HG02981 (cell line): ENCODE data around the gene CTNNA2.

Experiments used
- ATAC-seq: cut with Tn5 transposase; IDR thresholded peaks from one replicate; pipeline ENCODE4 v1.9.1; 2021; ENCODE audit warnings: mild to moderate bottlenecking, moderate library complexity; ENCODE audit not compliant: unreplicated experiment

Gene CTNNA2

DNA sequence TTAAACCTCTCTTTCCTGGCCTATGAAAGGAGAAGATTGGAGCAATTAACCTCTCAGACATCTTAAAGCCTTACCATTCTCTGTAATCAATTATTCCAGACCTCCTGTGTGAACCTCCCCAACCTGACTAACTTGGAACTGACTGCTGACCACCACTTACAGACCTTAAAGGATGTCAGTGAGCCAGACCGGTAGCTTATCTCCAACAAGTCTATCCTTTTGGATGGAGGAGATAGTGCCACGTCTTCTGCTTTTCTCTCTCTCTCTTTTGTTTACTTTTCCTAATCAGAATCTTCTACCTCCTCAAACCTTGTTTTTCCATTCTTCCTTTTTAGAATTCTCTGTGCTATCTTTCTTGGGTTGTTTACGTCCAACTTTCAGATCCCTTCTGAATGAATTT lies 734.5 kb downstream of the CTNNA2 start:
- no peak for ATAC-seq

DNA sequence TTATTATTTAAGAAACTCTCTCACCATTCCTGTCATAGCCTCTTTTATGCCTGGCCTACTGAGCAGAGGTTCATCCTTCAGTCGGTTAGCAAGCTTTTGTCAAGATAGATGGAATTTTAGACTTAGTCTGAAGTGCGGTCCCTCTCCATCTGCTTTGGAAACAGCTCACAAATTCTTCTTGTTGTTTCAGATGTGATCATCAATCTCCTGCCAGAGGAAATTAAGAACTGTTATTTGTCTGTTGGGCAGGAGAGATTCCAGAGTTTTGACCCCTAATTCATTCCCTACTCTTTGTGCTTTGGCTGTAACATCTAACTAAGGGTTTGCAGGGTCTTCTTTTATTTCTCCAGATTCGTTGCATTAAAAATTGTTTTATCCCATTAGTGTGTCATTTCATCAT lies 735.3 kb downstream of the CTNNA2 start:
- ATAC-seq = no peak

DNA sequence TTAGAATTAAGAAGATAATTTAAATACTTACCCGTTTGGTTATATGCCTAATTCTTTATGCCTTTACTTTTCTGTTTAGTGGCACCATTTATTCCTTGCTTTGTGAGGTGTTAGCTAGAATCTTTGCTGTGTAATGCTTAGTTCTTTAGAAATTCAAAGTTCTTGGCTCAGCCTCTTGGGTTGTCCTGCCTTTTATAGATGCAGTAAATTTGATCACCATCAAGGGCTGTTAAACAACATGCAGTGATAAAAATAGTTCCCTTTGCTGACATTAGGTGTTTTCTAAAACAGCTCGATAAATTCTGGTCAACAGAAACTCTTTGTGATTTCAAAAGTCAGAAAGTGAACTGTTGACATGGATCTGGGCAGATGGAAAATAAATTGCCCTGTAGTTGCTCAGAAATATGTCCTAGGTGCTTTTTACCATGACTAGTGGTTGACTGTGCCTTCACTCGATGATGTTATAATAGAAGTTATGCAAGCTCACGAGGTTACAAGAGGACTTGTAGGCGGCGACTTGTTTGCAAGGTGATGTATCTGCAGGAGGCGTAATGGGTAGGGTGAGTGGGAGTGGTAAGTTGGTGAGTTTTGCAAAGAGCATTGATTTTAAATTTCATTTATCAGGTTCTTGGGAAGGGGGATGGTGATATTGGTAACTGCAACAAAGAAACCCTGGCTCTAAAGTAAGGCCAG lies 739.6 kb downstream of the CTNNA2 start:
- ATAC-seq = no peak

DNA sequence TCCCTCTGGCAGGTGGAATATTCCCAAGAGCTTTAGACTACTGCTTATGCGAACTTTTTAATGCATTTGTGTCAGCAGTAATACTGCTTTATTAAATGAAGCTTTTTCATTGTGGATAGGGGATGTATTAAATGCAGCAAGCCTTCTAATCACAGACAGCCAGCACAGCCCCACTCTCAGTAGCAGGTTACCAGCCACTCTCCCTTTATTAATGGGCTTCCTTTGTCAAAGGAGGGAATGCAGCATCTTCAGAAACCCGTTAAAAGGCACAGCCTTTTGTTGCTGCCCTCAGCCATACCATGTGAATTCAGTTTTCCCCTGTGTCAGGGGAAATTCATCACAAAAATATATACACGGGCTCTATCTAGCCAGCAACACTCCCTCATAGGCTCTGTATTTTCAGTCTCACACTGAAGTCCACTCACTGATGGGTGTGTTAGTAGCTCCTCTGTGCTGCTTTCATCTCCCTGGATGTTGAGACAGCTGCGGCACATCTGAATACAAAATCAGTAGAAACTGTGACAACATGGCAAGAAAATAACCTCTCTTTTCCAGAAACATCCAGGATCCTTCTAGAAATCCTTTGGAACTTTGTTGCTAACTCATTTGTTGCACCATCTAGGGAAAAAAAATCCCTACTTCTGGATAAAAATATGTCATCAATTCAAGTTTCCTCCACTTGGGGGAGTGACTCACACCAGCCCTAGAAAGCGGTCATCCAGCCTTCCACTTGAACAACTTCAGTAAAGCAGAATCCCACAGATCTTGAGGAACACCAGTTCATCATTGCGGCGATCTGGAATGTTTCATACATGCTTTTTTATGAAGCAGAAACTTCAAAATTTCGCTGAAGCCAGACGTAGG lies 743.3 kb downstream of the CTNNA2 start:
- no peak for ATAC-seq

DNA sequence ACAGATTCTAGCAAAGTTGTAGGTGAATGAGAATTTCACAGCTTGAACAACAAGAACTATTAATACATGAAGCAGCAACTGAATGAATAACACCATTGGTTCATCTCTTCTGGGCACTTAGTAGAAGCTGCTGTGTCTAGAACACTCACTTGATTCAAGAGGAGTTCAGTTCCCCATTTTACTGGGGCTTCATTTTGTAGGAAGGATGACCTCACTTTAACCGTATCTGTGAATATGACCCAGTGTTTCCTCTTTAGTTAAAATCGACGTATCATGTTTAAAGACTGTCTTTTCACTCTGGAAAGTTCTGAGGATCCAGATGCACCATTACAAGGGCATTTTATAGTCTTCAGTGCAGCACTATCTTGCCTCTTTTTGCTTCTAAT lies 743.9 kb downstream of the CTNNA2 start:
- ATAC-seq = no peak

DNA sequence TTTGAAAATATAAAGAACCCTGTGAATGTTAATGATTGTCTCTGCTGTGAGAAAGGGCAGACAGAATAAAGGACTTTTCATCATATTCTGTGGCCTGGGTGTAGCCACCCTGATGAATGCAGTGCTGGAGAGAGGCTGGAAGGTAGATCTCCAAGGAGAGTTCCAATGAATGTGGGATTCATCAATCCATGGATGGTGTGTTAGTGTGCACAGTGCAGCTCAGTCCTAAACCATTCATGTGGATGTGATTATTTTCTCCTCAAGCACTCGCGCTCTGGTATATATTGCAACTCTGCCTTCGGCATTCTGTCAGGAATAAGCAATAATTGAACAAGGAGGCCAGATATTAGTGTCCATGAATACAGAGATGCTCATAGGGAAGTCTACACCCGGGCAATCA lies 744.6 kb downstream of the CTNNA2 start:
- no peak for ATAC-seq

DNA sequence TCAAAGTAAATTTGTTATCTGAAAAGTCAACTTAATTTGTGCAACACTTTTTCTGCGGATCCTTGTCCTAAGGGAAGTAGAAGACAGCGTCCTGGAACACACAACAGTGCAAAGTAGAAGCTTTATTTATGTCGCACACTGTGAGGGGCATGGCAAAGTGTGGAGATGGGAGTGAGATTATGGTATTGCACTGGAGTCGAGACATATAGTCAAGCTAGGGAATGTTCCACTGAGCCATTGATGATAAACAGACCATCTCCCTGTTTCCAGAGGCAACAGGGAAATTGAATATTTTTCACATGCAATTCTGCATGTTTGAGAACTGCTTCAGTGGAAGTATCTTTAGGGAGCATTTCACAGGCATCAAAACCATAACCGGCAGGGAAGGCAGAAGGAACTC lies 745.5 kb downstream of the CTNNA2 start:
- no peak for ATAC-seq

DNA sequence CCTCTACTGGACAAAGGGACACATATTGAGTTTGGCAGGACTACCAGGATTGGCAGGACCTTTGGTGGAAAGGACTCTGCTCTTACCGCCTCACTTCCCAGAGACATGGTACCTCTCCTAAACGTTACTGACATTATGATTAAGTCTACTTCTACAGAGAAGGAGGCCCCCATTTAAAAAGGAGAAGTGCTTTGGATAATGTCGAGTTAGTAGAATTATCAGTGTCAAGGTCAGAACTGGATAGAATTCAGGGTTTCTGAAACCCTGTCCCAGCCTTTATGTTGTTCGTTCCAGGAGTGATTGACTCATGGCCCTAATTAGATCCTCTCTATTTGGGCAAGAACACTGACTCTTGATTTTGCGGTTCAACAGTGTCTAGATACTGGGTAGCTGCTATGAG lies 745.9 kb downstream of the CTNNA2 start:
- ATAC-seq = no peak

DNA sequence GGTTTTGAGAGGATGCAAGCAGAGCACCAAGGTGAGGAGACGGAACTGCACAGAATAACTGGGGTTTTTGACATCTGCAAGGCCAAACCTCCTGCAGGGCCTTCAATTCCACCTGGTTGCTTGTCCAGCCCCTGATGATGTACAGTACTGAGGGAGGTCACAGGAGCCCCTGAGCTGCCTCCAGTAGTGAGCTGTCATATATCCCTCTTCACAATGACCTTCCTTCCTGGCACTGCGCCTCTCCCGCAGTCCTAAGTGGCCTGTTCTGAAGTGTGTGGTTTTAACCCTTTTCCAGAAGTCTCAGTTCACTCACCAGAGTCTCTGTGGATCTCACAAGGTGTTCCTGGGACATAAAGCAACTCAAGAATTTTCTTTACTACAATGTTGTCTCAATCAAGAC lies 746.4 kb downstream of the CTNNA2 start:
- ATAC-seq = no peak

DNA sequence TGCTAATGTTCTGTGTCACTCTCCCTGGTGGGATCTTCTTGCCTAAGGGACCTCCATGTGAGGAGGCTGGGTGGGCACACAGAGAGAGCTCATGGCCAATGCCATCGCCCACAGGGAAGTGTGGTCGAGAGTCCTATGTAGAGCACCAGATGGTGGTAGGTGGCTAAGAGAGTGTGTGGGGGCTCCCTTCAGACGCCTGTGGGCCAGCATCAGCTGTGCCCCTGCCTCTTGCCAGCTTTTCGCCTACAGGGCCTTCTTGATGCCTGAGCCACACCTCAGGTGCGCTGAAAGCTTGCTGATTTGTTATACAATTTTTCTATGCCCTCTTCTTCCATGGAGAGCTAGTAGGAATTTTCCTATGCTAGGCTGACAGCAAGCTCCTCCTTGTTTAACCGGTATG lies 753.4 kb downstream of the CTNNA2 start:
- ATAC-seq = no peak

DNA sequence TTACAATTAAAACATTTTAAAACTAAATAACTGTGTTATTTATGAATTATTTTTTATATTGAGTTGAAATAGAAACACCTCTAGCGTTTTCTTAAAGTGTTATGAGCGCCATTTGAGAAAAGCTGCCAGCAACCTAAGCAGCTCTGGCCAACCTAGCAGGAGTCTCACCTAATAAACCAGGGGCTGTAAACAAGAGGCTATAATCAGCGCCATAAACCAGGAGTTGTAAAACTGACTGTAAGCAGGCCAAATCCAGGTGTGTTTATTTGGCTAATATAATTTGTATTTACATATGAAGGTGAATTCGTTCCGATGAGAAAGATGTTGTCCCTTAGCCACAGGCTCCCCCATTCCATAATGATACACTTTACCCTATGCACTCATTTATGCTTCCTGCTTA lies 757.0 kb downstream of the CTNNA2 start:
- ATAC-seq = no peak

DNA sequence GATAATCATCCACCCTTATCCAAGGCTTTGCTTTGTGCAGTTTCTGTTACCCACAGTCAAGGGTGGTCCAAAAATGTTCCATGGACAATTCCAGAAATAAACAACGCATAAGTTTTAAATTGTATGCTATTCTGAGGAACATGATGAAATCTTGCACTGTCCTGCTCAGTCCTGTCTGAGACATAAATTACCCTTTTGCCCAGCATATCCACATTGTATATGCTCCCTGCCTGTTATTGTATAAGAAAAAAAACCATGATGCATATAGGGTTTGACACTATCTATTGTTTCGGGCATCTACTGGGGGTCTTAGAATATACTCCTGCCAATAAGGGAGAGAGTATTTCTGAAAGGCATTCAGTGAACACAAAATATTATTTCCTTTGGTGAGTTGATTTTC lies 767.7 kb downstream of the CTNNA2 start:
- ATAC-seq = no peak

DNA sequence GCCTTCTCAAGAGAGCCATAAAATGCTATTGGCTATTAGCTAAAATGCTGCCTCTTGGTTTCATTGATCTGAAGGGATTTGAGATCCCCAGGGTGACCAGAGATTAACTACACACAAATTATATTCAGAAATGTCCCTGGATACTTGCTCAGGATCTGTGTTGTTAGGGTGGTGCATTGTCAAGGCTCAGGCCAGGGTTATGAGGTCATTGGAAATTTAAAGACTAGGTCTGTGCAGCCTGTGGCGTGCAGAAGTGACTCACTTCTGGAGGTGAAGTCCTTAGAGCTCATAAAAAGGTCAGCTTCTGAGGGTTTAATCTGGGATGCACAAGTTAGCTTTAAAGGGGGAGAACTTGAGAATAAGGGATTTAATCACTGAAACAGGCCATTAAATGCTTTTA lies 768.2 kb downstream of the CTNNA2 start:
- ATAC-seq = no peak

DNA sequence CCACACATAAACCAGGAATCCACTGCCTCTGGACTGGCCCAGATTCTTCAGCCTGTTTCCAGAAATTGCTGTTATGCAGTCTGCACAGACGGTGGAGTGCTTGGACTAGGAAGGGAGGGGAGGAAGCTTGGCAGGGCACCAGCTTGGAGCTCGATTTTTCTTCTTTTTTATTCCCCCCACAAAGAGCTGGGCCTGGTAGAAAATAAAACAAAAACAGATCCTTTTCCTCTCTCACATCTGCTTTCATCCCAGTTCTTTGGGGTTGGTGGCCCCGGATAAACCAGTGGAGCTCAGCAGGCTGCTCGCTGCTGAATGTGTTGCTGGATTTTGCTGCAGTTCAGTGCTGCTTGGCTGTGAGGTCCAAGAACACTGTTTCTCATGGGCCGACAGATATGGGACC lies 775.7 kb downstream of the CTNNA2 start:
- ATAC-seq = no peak

DNA sequence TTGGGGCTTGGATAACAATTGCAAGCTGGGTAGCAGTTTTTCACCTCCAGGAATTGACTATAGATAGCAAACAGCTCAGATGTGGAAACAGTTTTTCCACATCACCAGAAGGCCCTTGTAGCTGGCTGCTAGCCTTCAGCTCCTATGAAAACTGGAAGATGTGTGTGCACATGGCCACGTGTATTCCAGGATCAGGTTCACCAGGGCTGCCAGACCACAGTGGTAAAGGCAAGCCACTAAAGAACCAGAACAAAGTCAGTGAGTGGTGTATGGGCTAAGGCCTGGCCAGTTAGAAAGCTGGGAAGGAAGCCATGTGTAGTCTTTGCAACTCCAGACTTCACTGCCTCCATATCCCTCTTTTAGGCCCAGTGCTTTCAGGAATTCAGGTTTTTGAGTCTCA lies 778.8 kb downstream of the CTNNA2 start:
- ATAC-seq = no peak

DNA sequence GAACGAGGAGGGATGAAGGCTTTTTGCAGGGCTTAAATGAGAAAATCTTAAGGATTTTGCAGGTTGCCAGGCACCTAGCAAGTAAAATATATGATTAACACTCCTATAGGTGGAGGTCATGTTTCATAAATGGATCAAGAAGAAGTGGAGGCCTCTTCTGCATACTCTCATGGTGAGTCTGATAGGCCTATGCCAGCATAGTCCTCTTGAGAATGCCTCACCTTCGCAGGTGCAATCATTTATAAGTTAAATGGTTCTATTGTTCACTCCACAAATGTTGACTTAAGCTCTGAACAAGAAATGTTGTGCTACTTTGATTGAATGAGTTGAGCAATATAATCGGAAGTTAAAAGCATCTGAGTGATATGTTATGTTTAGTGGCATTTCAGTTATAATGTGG lies 779.6 kb downstream of the CTNNA2 start:
- ATAC-seq = no peak

DNA sequence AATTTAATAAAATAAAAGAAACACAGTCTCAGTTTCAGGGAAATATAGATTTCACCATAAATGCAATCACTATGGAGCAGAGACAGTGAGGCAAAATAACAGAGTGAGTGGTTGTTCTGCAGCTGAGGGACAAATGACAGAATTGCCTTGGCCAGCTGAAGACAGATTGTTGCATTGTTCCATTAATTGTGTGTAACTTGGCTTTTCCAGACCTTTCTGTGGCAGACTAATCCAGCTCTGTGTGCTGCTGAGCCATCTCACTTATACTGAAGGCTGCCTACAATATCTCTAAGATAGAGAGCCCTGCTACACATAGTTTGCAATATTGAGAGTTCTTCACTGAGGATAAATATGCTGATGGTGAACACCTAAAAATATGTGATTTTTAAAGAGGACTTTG lies 780.2 kb downstream of the CTNNA2 start:
- no peak for ATAC-seq

DNA sequence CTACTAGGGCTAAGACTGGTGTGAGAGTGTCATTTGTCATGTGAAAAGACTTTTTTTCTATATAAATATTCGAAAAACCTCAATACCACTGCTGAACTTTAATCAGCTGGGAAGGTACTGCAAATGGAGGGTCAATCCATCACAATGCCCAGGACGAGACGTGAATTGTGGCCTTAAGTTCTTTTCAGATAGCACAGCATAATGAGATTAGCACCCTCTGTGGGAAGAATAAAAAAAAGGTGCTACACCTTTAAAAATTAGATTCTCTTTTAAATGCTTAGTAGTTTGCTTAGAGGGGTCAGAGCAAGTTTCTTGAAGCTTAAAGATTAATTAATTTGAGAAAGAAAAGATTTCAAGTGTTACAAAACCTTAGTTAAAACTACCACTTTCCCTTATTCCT lies 786.1 kb downstream of the CTNNA2 start:
- ATAC-seq = no peak

DNA sequence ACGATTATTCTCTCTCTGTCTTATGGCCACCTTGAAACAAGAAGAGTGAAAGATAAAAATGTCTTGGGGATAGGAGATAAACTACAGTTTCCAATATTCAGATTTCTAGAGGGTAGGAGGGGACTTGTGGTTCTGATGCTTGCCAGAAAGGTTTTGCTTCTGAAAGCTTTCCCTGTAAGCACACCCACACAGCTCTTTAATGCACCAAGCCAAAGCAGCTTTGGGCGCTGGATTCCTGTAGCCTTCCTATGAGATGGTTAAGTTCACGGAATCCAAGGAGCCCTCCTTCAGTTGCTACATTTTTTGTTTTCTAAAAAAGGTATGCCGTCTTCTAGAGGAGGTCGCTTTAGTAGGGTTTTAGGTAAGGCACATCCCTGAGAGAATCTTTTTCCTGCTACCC lies 786.8 kb downstream of the CTNNA2 start:
- ATAC-seq = no peak

DNA sequence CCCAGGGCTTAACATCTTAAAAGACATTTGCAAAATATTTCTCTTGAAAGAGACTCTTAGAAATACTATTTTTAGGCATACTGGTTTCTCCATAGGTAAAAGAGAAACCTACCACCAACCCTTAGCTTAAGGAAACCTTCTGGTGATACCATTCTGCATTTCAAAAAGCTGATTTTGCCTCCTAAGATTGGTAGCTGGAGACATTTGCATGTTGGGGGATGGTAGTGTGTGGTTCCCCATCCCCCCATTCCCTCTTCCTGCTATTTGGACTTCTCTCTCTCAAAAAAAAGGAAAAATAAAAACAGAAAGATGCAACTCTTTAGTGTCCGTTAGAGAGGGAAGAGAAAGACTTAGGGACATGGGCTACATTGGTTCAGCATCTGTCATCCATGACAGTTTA lies 787.5 kb downstream of the CTNNA2 start:
- ATAC-seq = no peak

DNA sequence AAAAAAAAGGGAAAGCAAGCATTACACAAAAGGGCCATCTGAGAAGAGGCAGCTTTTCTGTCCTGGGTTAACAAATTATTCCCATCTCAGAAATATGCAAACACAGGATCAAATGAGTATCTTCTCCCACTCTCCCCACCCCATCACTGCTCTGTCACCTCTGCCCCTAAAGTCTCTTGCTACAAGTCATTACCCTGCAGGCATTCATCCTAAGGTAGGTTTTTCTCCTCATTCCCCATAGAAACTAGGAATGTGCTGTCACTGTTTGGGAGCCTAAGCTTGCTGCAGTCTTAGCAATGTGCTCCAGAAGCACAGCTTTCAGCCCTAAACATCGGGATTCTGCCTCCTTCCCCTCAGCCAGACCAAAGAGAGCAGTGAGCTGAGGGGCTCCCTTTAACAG lies 788.1 kb downstream of the CTNNA2 start:
- no peak for ATAC-seq

DNA sequence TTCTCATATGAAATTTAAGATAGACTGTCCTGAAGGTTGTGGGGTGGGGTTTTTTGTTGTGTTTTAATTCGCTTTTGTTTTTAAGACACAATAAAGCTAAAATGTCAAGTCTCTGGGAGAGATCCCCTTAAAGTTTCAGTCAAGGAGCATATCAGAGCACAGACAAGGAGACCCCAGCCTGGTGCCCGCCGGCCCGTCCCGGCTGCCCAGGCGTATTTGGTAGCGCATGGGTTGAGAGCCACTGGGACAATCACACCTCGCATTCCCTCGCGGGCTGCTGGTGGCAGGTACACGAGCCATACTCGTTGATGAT lies 789.1 kb downstream of the CTNNA2 start:
- ATAC-seq = no peak
